ENCODE data around the gene TEX22.

Gene TEX22

GRCh38 chr14:105420974-105421674 is 22.8 kb downstream of the TEX22 start:
- no peak for DNase-seq
- ATAC-seq: no peak

GRCh38 chr14:105421723-105422615 is 23.6 kb downstream of the TEX22 start:
- peak; percentile 11 for ATAC-seq

GRCh38 chr14:105422695-105423487 is 24.6 kb downstream of the TEX22 start:
- no peak for ATAC-seq
- no peak for DNase-seq

More at GRCh38 chr14:105421723-105422615, 23.6 kb downstream of the TEX22 start:
- peak; percentile 23 for DNase-seq

GRCh38 chr14:105423488-105424195 is 25.3 kb downstream of the TEX22 start:
- ATAC-seq: no peak
- no peak for DNase-seq

- DNase-seq (no peak), ATAC-seq (no peak)
Observed at GRCh38 chr14:105424861-105425260, 26.5 kb downstream of the TEX22 start.

- DNase-seq (no peak), ATAC-seq (no peak)
Observed at GRCh38 chr14:105425823-105426247, 27.5 kb downstream of the TEX22 start.

GRCh38 chr14:105426416-105427130 is 28.2 kb downstream of the TEX22 start:
- DNase-seq: no peak

GRCh38 chr14:105427412-105427811 is 29.1 kb downstream of the TEX22 start:
- DNase-seq (no peak), ATAC-seq (no peak)

More at GRCh38 chr14:105426416-105427130, 28.2 kb downstream of the TEX22 start:
- no peak for ATAC-seq

- DNase-seq: no peak
- peak; percentile 26 for ATAC-seq
Observed at GRCh38 chr14:105427936-105428485, 29.7 kb downstream of the TEX22 start.

GRCh38 chr14:105430042-105430441 is 31.7 kb downstream of the TEX22 start:
- no peak for ATAC-seq
- DNase-seq: no peak

GRCh38 chr14:105430565-105430964 is 32.2 kb downstream of the TEX22 start:
- no peak for DNase-seq
- no peak for ATAC-seq

GRCh38 chr14:105431256-105431655 is 32.9 kb downstream of the TEX22 start:
- ATAC-seq (no peak), DNase-seq (no peak)

GRCh38 chr14:105432657-105433056 is 34.3 kb downstream of the TEX22 start:
- ATAC-seq (no peak), DNase-seq (no peak)

- DNase-seq (no peak), ATAC-seq (peak; percentile 28)
Observed at GRCh38 chr14:105433161-105433605, 34.8 kb downstream of the TEX22 start.

- DNase-seq (no peak), ATAC-seq (no peak)
Observed at GRCh38 chr14:105436402-105436801, 38.1 kb downstream of the TEX22 start.

GRCh38 chr14:105436891-105437722 is 38.8 kb downstream of the TEX22 start:
- DNase-seq (no peak), ATAC-seq (no peak)

GRCh38 chr14:105437723-105438500 is 39.6 kb downstream of the TEX22 start:
- ATAC-seq: no peak

GRCh38 chr14:105439179-105439578 is 40.8 kb downstream of the TEX22 start:
- no peak for ATAC-seq
- DNase-seq: no peak

More at GRCh38 chr14:105437723-105438500, 39.6 kb downstream of the TEX22 start:
- DNase-seq: no peak
